B cell (primary cell): ENCODE results near the gene NCLN.

Experiments
- EZH2 ChIP-seq: IDR thresholded peaks from 2 replicates; pipeline ENCODE4 v1.6.1; 2012; ENCODE audit warnings: borderline replicate concordance, low read depth, mild to moderate bottlenecking, moderate library complexity, low read length; ENCODE audit not compliant: insufficient read depth, poor library complexity, severe bottlenecking
- TF ChIP-seq, protein P1 (sequence below): fragments of 200-600 bp; IDR thresholded peaks from one replicate; pipeline ENCODE4 v1.8.0; 2022; ENCODE audit warnings: antibody characterized with exemption, mild to moderate bottlenecking

DNA sequence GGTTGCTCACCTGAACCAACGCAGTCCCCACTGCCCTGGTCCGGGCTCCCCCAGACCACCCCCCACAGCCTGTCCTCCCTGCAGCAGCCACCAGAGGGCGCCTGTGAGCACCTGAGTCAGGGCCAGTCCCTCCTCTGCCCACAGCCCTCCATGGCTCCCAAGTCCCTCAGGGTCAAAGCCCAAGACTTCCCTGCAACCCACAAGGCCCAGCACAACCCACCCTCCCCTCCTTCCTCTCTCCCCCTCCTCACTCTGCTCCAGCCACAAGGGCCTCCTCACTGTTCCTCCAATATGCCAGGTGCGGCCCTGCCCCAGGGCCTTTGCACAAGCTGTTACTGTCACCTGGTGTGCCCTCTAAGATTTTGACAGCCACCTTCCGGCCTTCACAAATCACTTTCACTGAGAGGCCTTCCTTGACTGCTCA, 39.0 kb upstream of the NCLN start:
- TF ChIP-seq, protein P1, sequence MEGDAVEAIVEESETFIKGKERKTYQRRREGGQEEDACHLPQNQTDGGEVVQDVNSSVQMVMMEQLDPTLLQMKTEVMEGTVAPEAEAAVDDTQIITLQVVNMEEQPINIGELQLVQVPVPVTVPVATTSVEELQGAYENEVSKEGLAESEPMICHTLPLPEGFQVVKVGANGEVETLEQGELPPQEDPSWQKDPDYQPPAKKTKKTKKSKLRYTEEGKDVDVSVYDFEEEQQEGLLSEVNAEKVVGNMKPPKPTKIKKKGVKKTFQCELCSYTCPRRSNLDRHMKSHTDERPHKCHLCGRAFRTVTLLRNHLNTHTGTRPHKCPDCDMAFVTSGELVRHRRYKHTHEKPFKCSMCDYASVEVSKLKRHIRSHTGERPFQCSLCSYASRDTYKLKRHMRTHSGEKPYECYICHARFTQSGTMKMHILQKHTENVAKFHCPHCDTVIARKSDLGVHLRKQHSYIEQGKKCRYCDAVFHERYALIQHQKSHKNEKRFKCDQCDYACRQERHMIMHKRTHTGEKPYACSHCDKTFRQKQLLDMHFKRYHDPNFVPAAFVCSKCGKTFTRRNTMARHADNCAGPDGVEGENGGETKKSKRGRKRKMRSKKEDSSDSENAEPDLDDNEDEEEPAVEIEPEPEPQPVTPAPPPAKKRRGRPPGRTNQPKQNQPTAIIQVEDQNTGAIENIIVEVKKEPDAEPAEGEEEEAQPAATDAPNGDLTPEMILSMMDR, result peak; percentile 85
- TF ChIP-seq EZH2, result no peak
